GM08714 (cell line): ENCODE data around the gene APELA.
"Not testable (repeated sequence)": the region's sequence is repeated elsewhere in the genome, so short reads cannot be mapped to it uniquely, and the experiment has no call there.

Experiments used
- H3K4me3 ChIP-seq: fragments of 200-500 bp; sonication (Bioruptor generic); 2 replicates; pipeline ENCODE4 v1.5.1; 2014; ENCODE audit warnings: mild to moderate bottlenecking, low read length, inconsistent platforms
- ZNF274 ChIP-seq: IDR thresholded peaks from 2 replicates; pipeline ENCODE4 v1.6.1; 2012; ENCODE audit warnings: mild to moderate bottlenecking, low read depth, low read length

Gene APELA

GRCh38 chr4:164894702-164895101 lies 17.7 kb downstream of the APELA start:
- no peak for TF ChIP-seq ZNF274
- no peak overlapping the region for H3K4me3 ChIP-seq

GRCh38 chr4:164902608-164903007 lies 25.6 kb downstream of the APELA start:
- no peak for TF ChIP-seq ZNF274
- no peak overlapping the region for H3K4me3 ChIP-seq

GRCh38 chr4:164904336-164904735 lies 27.4 kb downstream of the APELA start:
- TF ChIP-seq ZNF274: no peak
- H3K4me3 ChIP-seq: no peak overlapping the region

- H3K4me3 ChIP-seq: no peak overlapping the region
- no peak for TF ChIP-seq ZNF274
Observed at GRCh38 chr4:164904941-164905340, 28.0 kb downstream of the APELA start.

GRCh38 chr4:164906368-164906767 lies 29.4 kb downstream of the APELA start:
- no peak for TF ChIP-seq ZNF274
- H3K4me3 ChIP-seq: no peak overlapping the region

GRCh38 chr4:164913506-164913905 lies 36.5 kb downstream of the APELA start:
- not testable (repeated sequence) for H3K4me3 ChIP-seq

- no peak overlapping the region for H3K4me3 ChIP-seq
- no peak for TF ChIP-seq ZNF274
Observed at GRCh38 chr4:164918956-164919355, 42.0 kb downstream of the APELA start.

- no peak for TF ChIP-seq ZNF274
- H3K4me3 ChIP-seq: no peak overlapping the region
Observed at GRCh38 chr4:164924670-164925238, 47.8 kb downstream of the APELA start.

- H3K4me3 ChIP-seq: no peak overlapping the region
- no peak for TF ChIP-seq ZNF274
Observed at GRCh38 chr4:164926301-164926700, 49.3 kb downstream of the APELA start.

- not testable (repeated sequence) for H3K4me3 ChIP-seq
Observed at GRCh38 chr4:164927101-164927500, 50.1 kb downstream of the APELA start.

GRCh38 chr4:164930647-164931046 lies 53.7 kb downstream of the APELA start:
- H3K4me3 ChIP-seq: no peak overlapping the region
- TF ChIP-seq ZNF274: no peak

GRCh38 chr4:164931551-164932324 lies 54.8 kb downstream of the APELA start:
- no peak overlapping the region for H3K4me3 ChIP-seq
- no peak for TF ChIP-seq ZNF274

GRCh38 chr4:164933244-164933643 lies 56.3 kb downstream of the APELA start:
- no peak for TF ChIP-seq ZNF274
- H3K4me3 ChIP-seq: no peak overlapping the region

GRCh38 chr4:164935363-164935762 lies 58.4 kb downstream of the APELA start:
- no peak for TF ChIP-seq ZNF274
- peak overlapping the region; percentile 51; the same call in 1 of the 2 replicates for H3K4me3 ChIP-seq

GRCh38 chr4:164935865-164936606 lies 59.1 kb downstream of the APELA start:
- peak overlapping the region; percentile 53; the same call in 1 of the 2 replicates for H3K4me3 ChIP-seq
